GM12892 (cell line): ENCODE data around the gene LCOR.
"Not testable (repeated sequence)": the region's sequence is repeated elsewhere in the genome, so short reads cannot be mapped to it uniquely, and the experiment has no call there.

Source experiments
- POLR2A ChIP-seq: IDR thresholded peaks from 2 replicates; pipeline ENCODE4 v1.6.1; 2011; ENCODE audit warnings: low read depth, low read length, control low read depth
- POLR2AphosphoS5 ChIP-seq: IDR thresholded peaks from 2 replicates; pipeline ENCODE4 v1.6.1; 2011; ENCODE audit warnings: low read depth, low read length, control low read depth

DNA sequence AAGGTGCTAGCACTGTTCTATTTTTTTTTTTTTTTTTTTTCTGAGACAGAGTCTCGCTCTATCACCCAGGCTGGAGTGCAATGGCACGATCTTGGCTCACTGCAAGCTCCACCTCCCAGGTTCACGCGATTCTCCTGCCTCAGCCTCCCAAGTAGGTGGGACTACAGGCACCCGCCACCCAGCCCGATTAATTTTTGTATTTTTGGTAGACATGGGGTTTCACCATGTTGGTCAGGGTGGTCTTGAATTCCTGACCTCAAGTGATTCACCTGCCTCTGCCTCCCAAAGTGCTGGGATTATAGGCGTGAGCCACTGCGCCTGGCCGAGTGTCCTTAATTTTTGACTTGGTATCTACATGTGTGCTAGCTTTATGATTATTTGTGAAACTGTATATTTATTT is 201.7 kb downstream of the LCOR start:
- not testable (repeated sequence) for TF ChIP-seq POLR2AphosphoS5, POLR2A
